HepG2 (cell line): ENCODE measurements around the gene GRM7. TPM values are rescaled to one million over a fixed set of nuclear protein-coding genes. Genes with fewer than 3 reads are reported as not detected.

Experiments used
- ATAC-seq: fragments of 200-7000 bp; cut with Tn5 transposase; 3 replicates; pipeline ENCODE4 v1.9.1; 2020; ENCODE audit warnings: mild to moderate bottlenecking, moderate library complexity
- BruUV-seq: library from RNA; stranded (reverse); fragments of 400-500 nt; replicated peaks from 2 replicates; lab custom pipeline; 2021; lab: Mats Ljungman, UMichigan
- CTCF ChIA-PET: fragments of 300-600 bp; formaldehyde crosslinking; extraction: SDS; loops from one replicate; lab custom pipeline; 2021; ENCODE audit warnings: low total read pairs, inconsistent platforms, low intra/inter-chr PET ratio; lab: Yijun Ruan, JAX
- POLR2A ChIA-PET: fragments of 350-600 bp; sonication (Branson Sonifier 250); formaldehyde crosslinking; loops from one replicate; lab custom pipeline; 2020; ENCODE audit warnings: antibody characterized with exemption, inconsistent platforms; lab: Yijun Ruan, JAX
- DNase-seq: peaks from one replicate; pipeline ENCODE4 v3.0.0-alpha.2; 2015; ENCODE audit warnings: low spot score
- FAIRE-seq: peaks from 3 replicates; lab custom pipeline; 2011; peaks lifted over from hg19 to GRCh38; lab: Jason Lieb, UNC
- H2AFZ ChIP-seq: one replicate; pipeline ENCODE4 v1.6.1; 2011; ENCODE audit warnings: low read length, inconsistent platforms
- H3K27ac ChIP-seq: fragments of 300-600 bp; 3 replicates; pipeline ENCODE4 v1.8.0; 2011; ENCODE audit warnings: mixed run types, mild to moderate bottlenecking, mixed read lengths, low read length, inconsistent platforms; ENCODE audit not compliant: insufficient read depth; ENCODE audit errors: extremely low read length
- H3K27me3 ChIP-seq, 2 experiments: fragments of 200-600 bp in 1 of 2; 2 replicates in 1 of 2; 3 replicates in 1 of 2; pipeline versions ENCODE4 v1.6.0 to v1.8.0; 2011; ENCODE audit warnings: low read length in 2 of 2, mild to moderate bottlenecking in 2 of 2, moderate library complexity in 2 of 2, inconsistent platforms in 1 of 2; ENCODE audit not compliant: insufficient read depth in 2 of 2, control insufficient read depth in 1 of 2
- H3K36me3 ChIP-seq, 2 experiments: fragments of 200-600 bp in 1 of 2; replicated peaks in 1 of 2; 2 replicates in 1 of 2; 3 replicates in 1 of 2; pipeline versions ENCODE4 v1.5.1 to v1.8.0; 2011; ENCODE audit warnings: low read length in 2 of 2, inconsistent platforms in 1 of 2; ENCODE audit not compliant: insufficient read depth in 2 of 2, control insufficient read depth in 1 of 2
- H3K4me1 ChIP-seq: 2 replicates; pipeline ENCODE4 v1.5.1; 2012; ENCODE audit warnings: low read length, inconsistent platforms; ENCODE audit not compliant: insufficient read depth
- H3K4me2 ChIP-seq: 2 replicates; pipeline ENCODE4 v1.6.0; 2011; ENCODE audit warnings: low read depth, low read length, inconsistent platforms
- H3K4me3 ChIP-seq, 3 experiments: fragments of 200-600 bp in 1 of 3; sonication (generic), shearing (Covaris generic) in 1 of 3; replicated peaks in 1 of 3; 2 replicates each; pipeline ENCODE4 v1.5.1; 2011 to 2016; ENCODE audit warnings: low read length in 3 of 3, inconsistent platforms in 2 of 3, low read depth in 2 of 3, mild to moderate bottlenecking in 2 of 3, control low read depth in 1 of 3, mixed read lengths in 1 of 3; ENCODE audit not compliant: insufficient read depth in 1 of 3
- H3K79me2 ChIP-seq: one replicate; pipeline ENCODE4 v1.6.1; 2011; ENCODE audit warnings: low read length, inconsistent platforms; ENCODE audit not compliant: insufficient read depth
- H3K9ac ChIP-seq: 2 replicates; pipeline ENCODE4 v1.6.0; 2011; ENCODE audit warnings: mild to moderate bottlenecking, low read depth, low read length, inconsistent platforms; ENCODE audit not compliant: insufficient read depth
- H3K9me3 ChIP-seq: 2 replicates; pipeline ENCODE4 v1.5.1; 2012; ENCODE audit warnings: mild to moderate bottlenecking, low read length
- H4K20me1 ChIP-seq: 2 replicates; pipeline ENCODE4 v1.6.0; 2011; ENCODE audit warnings: inconsistent platforms, mild to moderate bottlenecking, low read length, moderate library complexity; ENCODE audit not compliant: insufficient read depth
- CBFB ChIP-seq: sonication (generic); formaldehyde crosslinking; IDR thresholded peaks from 2 replicates; pipeline ENCODE4 v1.4.0; 2020; ENCODE audit warnings: missing genetic modification reagents
- EHMT2 ChIP-seq: fragments of 200-600 bp; sonication (generic); IDR thresholded peaks from 2 replicates; pipeline ENCODE4 v1.7.0; 2017; ENCODE audit warnings: antibody characterized with exemption, low read depth, low read length, borderline replicate concordance
- HOXA5 ChIP-seq: sonication (generic); formaldehyde crosslinking; IDR thresholded peaks from 2 replicates; pipeline ENCODE4 v1.4.0; 2020; ENCODE audit warnings: missing genetic modification reagents
- KDM5B ChIP-seq: sonication (generic); formaldehyde crosslinking; IDR thresholded peaks from 2 replicates; pipeline ENCODE4 v1.4.0; 2020; ENCODE audit warnings: missing genetic modification reagents, mild to moderate bottlenecking, borderline replicate concordance
- MAFF ChIP-seq: IDR thresholded peaks from 2 replicates; pipeline ENCODE4 v1.6.1; 2011; ENCODE audit warnings: low read depth, low read length, improper control_type of control experiment
- MAFK ChIP-seq, 2 experiments: IDR thresholded peaks in 1 of 2; conservative IDR thresholded peaks in 1 of 2; 2 replicates each; pipeline ENCODE4 v1.6.1; 2011; ENCODE audit warnings: improper control_type of control experiment in 2 of 2, low read length in 2 of 2
- NFATC3 ChIP-seq: sonication (generic); formaldehyde crosslinking; IDR thresholded peaks from 2 replicates; pipeline ENCODE4 v1.5.1; 2020; ENCODE audit warnings: mild to moderate bottlenecking, missing genetic modification reagents
- NRL ChIP-seq: sonication (generic); formaldehyde crosslinking; IDR thresholded peaks from 2 replicates; pipeline ENCODE4 v1.5.0; 2020; ENCODE audit warnings: missing genetic modification reagents, mild to moderate bottlenecking, moderate library complexity, borderline replicate concordance
- RBM22 ChIP-seq: fragments of 200-400 bp; formaldehyde crosslinking; optimal IDR thresholded peaks from 2 replicates; pipeline ENCODE3; 2017; ENCODE audit warnings: mild to moderate bottlenecking, low read length, moderate library complexity
- SRSF4 ChIP-seq: fragments of 200-400 bp; formaldehyde crosslinking; IDR thresholded peaks from one replicate; pipeline ENCODE4 v1.6.1; 2018; ENCODE audit warnings: mild to moderate bottlenecking, low read depth, low read length, moderate library complexity; ENCODE audit not compliant: poor library complexity, severe bottlenecking
- ZNF235 ChIP-seq: sonication (generic); formaldehyde crosslinking; IDR thresholded peaks from 2 replicates; pipeline ENCODE4 v1.8.1; 2023; ENCODE audit warnings: mild to moderate bottlenecking, missing genetic modification reagents, borderline replicate concordance
- ZNF557 ChIP-seq: sonication (generic); formaldehyde crosslinking; IDR thresholded peaks from 2 replicates; pipeline ENCODE4 v1.4.0; 2020; ENCODE audit warnings: missing genetic modification reagents
- ZNF589 ChIP-seq: sonication (generic); formaldehyde crosslinking; conservative IDR thresholded peaks from 2 replicates; pipeline ENCODE4 v1.8.0; 2022; ENCODE audit warnings: mild to moderate bottlenecking, moderate library complexity, missing genetic modification reagents
- WGBS: methylation state at CpG from one replicate; pipeline ENCODE4 v1.1.6; 2017; ENCODE audit warnings: low lambda C conversion rate; 5-methylcytosine and 5-hydroxymethylcytosine counted together
- in situ Hi-C: cut with HindIII; loops from 2 replicates; pipeline ENCODE4 v1.10.0; 2017; ENCODE audit warnings: low pct_unique_long_range_greater_than_20kb; ENCODE audit not compliant: extremely low pct_ligation_motif_present
- intact Hi-C: fragments of 100-400 bp; cut with micrococcal nuclease; formaldehyde crosslinking; loops from one replicate; pipeline ENCODE4 v1.10.0; 2022; ENCODE audit not compliant: unreplicated experiment
- polyA plus RNA-seq, 8 experiments: library from polyadenylated mRNA; depleted of rRNA in 3 of 8; stranded (reverse) in 7 of 8; unstranded in 1 of 8; fragments of >200 nt; fragmentation: Illumina TruSeq in 4 of 8; extraction: Trizol in 4 of 8; gene quantifications; 2 replicates each; pipeline versions ENCODE4 v1.2.1 to v1.2.3, GENCODE V29; 2011 to 2016; ENCODE audit warnings: low read depth in 4 of 8, missing spikeins in 1 of 8, mixed read lengths in 1 of 8; ENCODE audit not compliant: insufficient read depth in 1 of 8
- total RNA-seq, 5 experiments: library from RNA; depleted of rRNA; stranded (reverse); fragments of >200 nt; fragmentation: Illumina TruSeq; extraction: Trizol; gene quantifications; 2 replicates each; pipeline ENCODE4 v1.2.3, GENCODE V29; 2016; ENCODE audit warnings: low read depth in 1 of 5
- TF ChIP-seq, protein P1 (sequence below): sonication (generic); formaldehyde crosslinking; IDR thresholded peaks from 2 replicates; pipeline ENCODE4 v1.8.1; 2022; ENCODE audit warnings: low read depth, mild to moderate bottlenecking, missing genetic modification reagents

Gene GRM7
- total and polyA plus RNA-seq, 2 of the 13 experiments (the other 11 are each of a cell fraction or from before 2014, with no cell fraction given) = not detected

DNA sequence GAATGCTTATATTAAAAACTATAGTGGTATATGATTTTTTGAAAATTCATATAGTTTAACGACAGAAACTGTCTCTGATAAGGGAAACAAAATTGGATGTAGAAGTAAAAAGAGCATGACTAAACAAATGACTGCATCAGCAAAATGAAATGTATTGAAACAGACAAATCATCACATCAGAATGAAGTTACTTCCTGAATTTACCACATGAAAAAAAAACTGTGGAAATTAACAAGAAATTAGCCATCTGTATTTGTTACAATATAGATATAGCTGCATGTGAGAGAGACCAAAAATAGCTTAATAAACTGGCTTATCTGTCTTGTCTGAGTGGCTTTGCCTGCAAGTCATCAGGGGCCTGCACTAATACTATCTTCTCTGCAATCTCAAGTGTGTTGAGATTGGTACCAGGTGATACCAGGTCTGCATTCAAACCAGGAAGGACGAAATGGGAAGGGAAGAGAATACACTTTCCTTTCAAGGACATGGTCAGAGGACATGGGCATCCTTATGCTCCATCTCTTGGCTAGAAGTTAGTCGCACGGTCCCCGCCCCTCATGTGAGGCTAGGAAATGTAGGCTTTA lies 388.7 kb downstream of the GRM7 start:
- ATAC-seq = no peak
- DNase-seq = no peak
- TF ChIP-seq ZNF235 (no peak), MAFK (conservative IDR thresholded peaks at IDR 0.05 in 1 of 2, IDR thresholded peaks at IDR 0.05 in 1 of 2; ENCODE audit: low read length in 2 of 2) (peak; percentile 15 to 70; a peak in 3 of 4 replicates), NRL (CRISPR knock-in tag) (no peak), EHMT2 (no peak), KDM5B (CRISPR knock-in tag) (no peak), ZNF557 (CRISPR knock-in tag) (no peak), RBM22 (no peak), NFATC3 (CRISPR knock-in tag) (no peak), SRSF4 (no peak), HOXA5 (CRISPR knock-in tag) (no peak), ZNF589 (CRISPR knock-in tag) (no peak), MAFF (peak; percentile 41; the same call in 1 of the 2 replicates), CBFB (CRISPR knock-in tag) (no peak)
- TF ChIP-seq, protein P1, sequence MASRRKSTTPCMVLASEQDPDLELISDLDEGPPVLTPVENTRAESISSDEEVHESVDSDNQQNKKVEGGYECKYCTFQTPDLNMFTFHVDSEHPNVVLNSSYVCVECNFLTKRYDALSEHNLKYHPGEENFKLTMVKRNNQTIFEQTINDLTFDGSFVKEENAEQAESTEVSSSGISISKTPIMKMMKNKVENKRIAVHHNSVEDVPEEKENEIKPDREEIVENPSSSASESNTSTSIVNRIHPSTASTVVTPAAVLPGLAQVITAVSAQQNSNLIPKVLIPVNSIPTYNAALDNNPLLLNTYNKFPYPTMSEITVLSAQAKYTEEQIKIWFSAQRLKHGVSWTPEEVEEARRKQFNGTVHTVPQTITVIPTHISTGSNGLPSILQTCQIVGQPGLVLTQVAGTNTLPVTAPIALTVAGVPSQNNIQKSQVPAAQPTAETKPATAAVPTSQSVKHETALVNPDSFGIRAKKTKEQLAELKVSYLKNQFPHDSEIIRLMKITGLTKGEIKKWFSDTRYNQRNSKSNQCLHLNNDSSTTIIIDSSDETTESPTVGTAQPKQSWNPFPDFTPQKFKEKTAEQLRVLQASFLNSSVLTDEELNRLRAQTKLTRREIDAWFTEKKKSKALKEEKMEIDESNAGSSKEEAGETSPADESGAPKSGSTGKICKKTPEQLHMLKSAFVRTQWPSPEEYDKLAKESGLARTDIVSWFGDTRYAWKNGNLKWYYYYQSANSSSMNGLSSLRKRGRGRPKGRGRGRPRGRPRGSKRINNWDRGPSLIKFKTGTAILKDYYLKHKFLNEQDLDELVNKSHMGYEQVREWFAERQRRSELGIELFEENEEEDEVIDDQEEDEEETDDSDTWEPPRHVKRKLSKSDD (CRISPR knock-in tag) = no peak
- intact Hi-C loops (no loop called here), in situ Hi-C loops (no loop called here)
- no peaks in the 10 kb centered on the region for H4K20me1 ChIP-seq
- no peak overlapping the region for H2AFZ ChIP-seq
- no peak overlapping the region for H3K4me2 ChIP-seq
- peaks cover 68% of the 10 kb centered on the region for H3K9me3 ChIP-seq
- no peak overlapping the region for H3K9ac ChIP-seq
- ChIA-PET CTCF (no interaction called here), POLR2A (no interaction called here)
- no peak for FAIRE-seq
- no peaks in the 10 kb centered on the region for H3K36me3 ChIP-seq
- WGBS = 32% methylated on average over 5 of the region's 5 CpGs
- no peaks in the 10 kb centered on the region for H3K79me2 ChIP-seq
- H3K27me3 ChIP-seq = no peaks in the 10 kb centered on the region
- H3K27ac ChIP-seq = no peak overlapping the region
- no peaks in the 10 kb centered on the region for H3K4me1 ChIP-seq
- no peak overlapping the region for H3K4me3 ChIP-seq
- no TSS peak for BruUV-seq
